ENCODE results near the gene RIMBP3C.
"Not testable (repeated sequence)": the region's sequence is repeated elsewhere in the genome, so short reads cannot be mapped to it uniquely, and the experiment has no call there.

Gene RIMBP3C

GRCh38 chr22:21551361-21551760 is at the start of gene RIMBP3C:
Gene RIMBP3C (minus strand): TSS chr22:21551461. CDS start chr22:21550976, 485 bp downstream.
- not testable (repeated sequence) for DNase-seq

GRCh38 chr22:21599053-21599893 is 48.0 kb upstream of the RIMBP3C start:
- no peak for DNase-seq

- no peak for DNase-seq
These were observed 47.0 kb upstream of the RIMBP3C start for GRCh38 chr22:21598302-21598701.

GRCh38 chr22:21596356-21597135 is 45.3 kb upstream of the RIMBP3C start:
- DNase-seq, result not testable (repeated sequence)

GRCh38 chr22:21594865-21595452 is 43.7 kb upstream of the RIMBP3C start:
- no peak for DNase-seq

- no peak for DNase-seq
These were observed 42.4 kb upstream of the RIMBP3C start for GRCh38 chr22:21593406-21594232.

- no peak for DNase-seq
These were observed 41.2 kb upstream of the RIMBP3C start for GRCh38 chr22:21592422-21592821.

GRCh38 chr22:21591695-21592094 is 40.4 kb upstream of the RIMBP3C start:
- no peak for DNase-seq

- DNase-seq, result no peak
These were observed 39.8 kb upstream of the RIMBP3C start for GRCh38 chr22:21590809-21591641.

GRCh38 chr22:21589396-21589795 is 38.1 kb upstream of the RIMBP3C start:
- DNase-seq, result no peak

GRCh38 chr22:21587803-21588611 is 36.7 kb upstream of the RIMBP3C start:
- no peak for DNase-seq

GRCh38 chr22:21585389-21585788 is 34.1 kb upstream of the RIMBP3C start:
- DNase-seq, result no peak

GRCh38 chr22:21582801-21583740 is 31.8 kb upstream of the RIMBP3C start:
- DNase-seq, result peak; percentile 60

GRCh38 chr22:21581009-21581713 is 29.9 kb upstream of the RIMBP3C start:
- not testable (repeated sequence) for DNase-seq

GRCh38 chr22:21580623-21581007 is 29.4 kb upstream of the RIMBP3C start:
- DNase-seq, result not testable (repeated sequence)

- DNase-seq, result no peak
These were observed 28.2 kb upstream of the RIMBP3C start for GRCh38 chr22:21579474-21579851.

GRCh38 chr22:21573750-21574494 is 22.7 kb upstream of the RIMBP3C start:
- no peak for DNase-seq

- no peak for DNase-seq
These were observed 22.1 kb upstream of the RIMBP3C start for GRCh38 chr22:21573293-21573734.
